GM06990 (cell line): ENCODE data around the gene DNA2.
A peak's percentile ranks its signal among the peaks of the same experiment; 100 is the strongest.
"Not testable (repeated sequence)": the region's sequence is repeated elsewhere in the genome, so short reads cannot be mapped to it uniquely, and the experiment has no call there.

Source experiments
- DNase-seq: peaks from one replicate; pipeline ENCODE4 v3.0.0-alpha.2; 2011; ENCODE audit not compliant: insufficient read length; ENCODE audit errors: extremely low read depth
- H3K27me3 ChIP-seq: replicated peaks from 2 replicates; pipeline ENCODE4 v1.6.0; 2011; ENCODE audit warnings: low read length; ENCODE audit not compliant: control insufficient read depth, insufficient read depth
- H3K36me3 ChIP-seq: 2 replicates; pipeline ENCODE4 v1.5.1; 2011; ENCODE audit warnings: low read length; ENCODE audit not compliant: control insufficient read depth, insufficient read depth
- H3K4me3 ChIP-seq: replicated peaks from 2 replicates; pipeline ENCODE4 v1.5.1; 2011; ENCODE audit warnings: low read depth, mild to moderate bottlenecking, control low read depth, low read length
- CTCF ChIP-seq: IDR thresholded peaks from 2 replicates; pipeline ENCODE4 v1.5.1; 2011; ENCODE audit warnings: low read length, control low read depth, mild to moderate bottlenecking, inconsistent platforms; ENCODE audit not compliant: insufficient read depth, poor library complexity, severe bottlenecking

DNA2 gene

GRCh38 chr10:68489919-68490318 lies 18.1 kb upstream of the DNA2 start:
- no peak overlapping the region for H3K4me3 ChIP-seq
- TF ChIP-seq CTCF = no peak

GRCh38 chr10:68474021-68474420 lies 2.2 kb upstream of the DNA2 start:
- H3K36me3 ChIP-seq = no peaks in the 10 kb centered on the region
- H3K27me3 ChIP-seq = no peaks in the 10 kb centered on the region
- TF ChIP-seq CTCF = no peak
- DNase-seq = no peak
- H3K4me3 ChIP-seq = no peak overlapping the region

More at GRCh38 chr10:68489919-68490318, 18.1 kb upstream of the DNA2 start:
- H3K27me3 ChIP-seq = no peaks in the 10 kb centered on the region
- DNase-seq = no peak
- no peaks in the 10 kb centered on the region; the same call in none of the 2 replicates for H3K36me3 ChIP-seq

GRCh38 chr10:68471063-68471585 lies 649 bp downstream of the DNA2 start:
- Histone ChIP-seq H3K4me3 (peak overlapping the region; percentile 87), H3K36me3 (no peaks in the 10 kb centered on the region; the same call in 1 of the 2 replicates)
- no peak for DNase-seq

GRCh38 chr10:68470300-68470699 lies 1.5 kb downstream of the DNA2 start:
- TF ChIP-seq CTCF = no peak
- H3K27me3 ChIP-seq = no peaks in the 10 kb centered on the region
- DNase-seq = no peak
- H3K36me3 ChIP-seq = no peaks in the 10 kb centered on the region; the same call in 1 of the 2 replicates
- peak overlapping the region; percentile 87 for H3K4me3 ChIP-seq

More at GRCh38 chr10:68471063-68471585, 649 bp downstream of the DNA2 start:
- no peaks in the 10 kb centered on the region for H3K27me3 ChIP-seq
- TF ChIP-seq CTCF = no peak

- no peak for TF ChIP-seq CTCF
- no peak for DNase-seq
- Histone ChIP-seq H3K27me3 (no peaks in the 10 kb centered on the region), H3K36me3 (no peaks in the 10 kb centered on the region; the same call in 1 of the 2 replicates), H3K4me3 (peak overlapping the region; percentile 87)
Observed at GRCh38 chr10:68469838-68470237, 1.9 kb downstream of the DNA2 start.

- H3K36me3 ChIP-seq, DNase-seq, H3K4me3 ChIP-seq, H3K27me3 ChIP-seq: not testable (repeated sequence)
Observed at GRCh38 chr10:68464729-68465128, 7.0 kb downstream of the DNA2 start.
